ENCODE measurements around the gene ZMAT5.

Gene ZMAT5

GRCh38 chr22:29739346-29739875, 27.4 kb downstream of the ZMAT5 start:
- Histone ChIP-seq H3K27me3 (ENCODE audit: insufficient read depth, low read length) (no peaks in the 10 kb centered on the region), H3K4me1 (ENCODE audit: control insufficient read depth, insufficient read depth, low read length, unreplicated experiment) (no peaks in the 10 kb centered on the region), H3K4me3 (ENCODE audit: low read depth, low read length) (no peak overlapping the region), H3K36me3 (ENCODE audit: insufficient read depth, low read length) (no peaks in the 10 kb centered on the region), H2AFZ (ENCODE audit: low read length, unreplicated experiment) (no peak overlapping the region), H3K27ac (ENCODE audit: low read depth, low read length) (no peak overlapping the region), H3K79me2 (ENCODE audit: control insufficient read depth, insufficient read depth, low read length, unreplicated experiment) (no peaks in the 10 kb centered on the region)

- Histone ChIP-seq H3K4me3 (ENCODE audit: low read depth, low read length) (no peak overlapping the region), H2AFZ (ENCODE audit: low read length, unreplicated experiment) (no peak overlapping the region), H3K27ac (ENCODE audit: low read depth, low read length) (no peak overlapping the region), H3K36me3 (ENCODE audit: insufficient read depth, low read length) (no peaks in the 10 kb centered on the region), H3K27me3 (ENCODE audit: insufficient read depth, low read length) (no peaks in the 10 kb centered on the region), H3K4me1 (ENCODE audit: control insufficient read depth, insufficient read depth, low read length, unreplicated experiment) (no peaks in the 10 kb centered on the region), H3K79me2 (ENCODE audit: control insufficient read depth, insufficient read depth, low read length, unreplicated experiment) (no peaks in the 10 kb centered on the region)
Measured at GRCh38 chr22:29738118-29738815, 28.5 kb downstream of the ZMAT5 start.

GRCh38 chr22:29737251-29738117, 29.3 kb downstream of the ZMAT5 start:
- Histone ChIP-seq H2AFZ (ENCODE audit: low read length, unreplicated experiment) (no peak overlapping the region), H3K36me3 (ENCODE audit: insufficient read depth, low read length) (no peaks in the 10 kb centered on the region), H3K27ac (ENCODE audit: low read depth, low read length) (no peak overlapping the region), H3K27me3 (ENCODE audit: insufficient read depth, low read length) (no peaks in the 10 kb centered on the region), H3K4me3 (ENCODE audit: low read depth, low read length) (no peak overlapping the region), H3K4me1 (ENCODE audit: control insufficient read depth, insufficient read depth, low read length, unreplicated experiment) (no peaks in the 10 kb centered on the region), H3K79me2 (ENCODE audit: control insufficient read depth, insufficient read depth, low read length, unreplicated experiment) (no peaks in the 10 kb centered on the region)

- Histone ChIP-seq H3K4me1 (ENCODE audit: control insufficient read depth, insufficient read depth, low read length, unreplicated experiment) (no peaks in the 10 kb centered on the region), H2AFZ (ENCODE audit: low read length, unreplicated experiment) (no peak overlapping the region)
Measured at GRCh38 chr22:29735416-29735815, 31.4 kb downstream of the ZMAT5 start.

GRCh38 chr22:29734838-29735237, 32.0 kb downstream of the ZMAT5 start:
- H3K79me2 ChIP-seq (ENCODE audit: control insufficient read depth, insufficient read depth, low read length, unreplicated experiment), result no peaks in the 10 kb centered on the region
- no peak overlapping the region for H3K4me3 ChIP-seq (ENCODE audit: low read depth, low read length)
- H3K36me3 ChIP-seq (ENCODE audit: insufficient read depth, low read length), result no peaks in the 10 kb centered on the region

More at GRCh38 chr22:29735416-29735815, 31.4 kb downstream of the ZMAT5 start:
- no peaks in the 10 kb centered on the region for H3K36me3 ChIP-seq (ENCODE audit: insufficient read depth, low read length)
- H3K27ac ChIP-seq (ENCODE audit: low read depth, low read length), result no peak overlapping the region
- H3K4me3 ChIP-seq (ENCODE audit: low read depth, low read length), result no peak overlapping the region
- no peaks in the 10 kb centered on the region for H3K27me3 ChIP-seq (ENCODE audit: insufficient read depth, low read length)
- no peaks in the 10 kb centered on the region for H3K79me2 ChIP-seq (ENCODE audit: control insufficient read depth, insufficient read depth, low read length, unreplicated experiment)

GRCh38 chr22:29734406-29734805, 32.4 kb downstream of the ZMAT5 start:
- H3K27me3 ChIP-seq (ENCODE audit: insufficient read depth, low read length), result no peaks in the 10 kb centered on the region
- no peaks in the 10 kb centered on the region for H3K79me2 ChIP-seq (ENCODE audit: control insufficient read depth, insufficient read depth, low read length, unreplicated experiment)
- no peak overlapping the region for H3K27ac ChIP-seq (ENCODE audit: low read depth, low read length)
- H3K4me1 ChIP-seq (ENCODE audit: control insufficient read depth, insufficient read depth, low read length, unreplicated experiment), result no peaks in the 10 kb centered on the region
- H3K4me3 ChIP-seq (ENCODE audit: low read depth, low read length), result no peak overlapping the region
- H3K36me3 ChIP-seq (ENCODE audit: insufficient read depth, low read length), result no peaks in the 10 kb centered on the region
- no peak overlapping the region for H2AFZ ChIP-seq (ENCODE audit: low read length, unreplicated experiment)

More at GRCh38 chr22:29734838-29735237, 32.0 kb downstream of the ZMAT5 start:
- Histone ChIP-seq H3K27ac (ENCODE audit: low read depth, low read length) (no peak overlapping the region), H2AFZ (ENCODE audit: low read length, unreplicated experiment) (no peak overlapping the region), H3K27me3 (ENCODE audit: insufficient read depth, low read length) (no peaks in the 10 kb centered on the region), H3K4me1 (ENCODE audit: control insufficient read depth, insufficient read depth, low read length, unreplicated experiment) (no peaks in the 10 kb centered on the region)

GRCh38 chr22:29733362-29734201, 33.2 kb downstream of the ZMAT5 start:
- no peak overlapping the region for H2AFZ ChIP-seq (ENCODE audit: low read length, unreplicated experiment)
- H3K27me3 ChIP-seq (ENCODE audit: insufficient read depth, low read length), result no peaks in the 10 kb centered on the region
- H3K36me3 ChIP-seq (ENCODE audit: insufficient read depth, low read length), result no peaks in the 10 kb centered on the region
- H3K4me3 ChIP-seq (ENCODE audit: low read depth, low read length), result no peak overlapping the region
- H3K4me1 ChIP-seq (ENCODE audit: control insufficient read depth, insufficient read depth, low read length, unreplicated experiment), result no peaks in the 10 kb centered on the region
- H3K27ac ChIP-seq (ENCODE audit: low read depth, low read length), result no peak overlapping the region
- H3K79me2 ChIP-seq (ENCODE audit: control insufficient read depth, insufficient read depth, low read length, unreplicated experiment), result no peaks in the 10 kb centered on the region

- Histone ChIP-seq H3K79me2 (ENCODE audit: control insufficient read depth, insufficient read depth, low read length, unreplicated experiment) (no peaks in the 10 kb centered on the region), H3K4me3 (ENCODE audit: low read depth, low read length) (no peak overlapping the region), H3K36me3 (ENCODE audit: insufficient read depth, low read length) (no peaks in the 10 kb centered on the region), H3K27me3 (ENCODE audit: insufficient read depth, low read length) (no peaks in the 10 kb centered on the region), H2AFZ (ENCODE audit: low read length, unreplicated experiment) (no peak overlapping the region), H3K4me1 (ENCODE audit: control insufficient read depth, insufficient read depth, low read length, unreplicated experiment) (no peaks in the 10 kb centered on the region), H3K27ac (ENCODE audit: low read depth, low read length) (no peak overlapping the region)
Measured at GRCh38 chr22:29732883-29733282, 33.9 kb downstream of the ZMAT5 start.

GRCh38 chr22:29731058-29731850, 35.6 kb downstream of the ZMAT5 start:
- no peak overlapping the region for H3K4me3 ChIP-seq (ENCODE audit: low read depth, low read length)
- H3K27me3 ChIP-seq (ENCODE audit: insufficient read depth, low read length), result no peaks in the 10 kb centered on the region
- no peaks in the 10 kb centered on the region for H3K36me3 ChIP-seq (ENCODE audit: insufficient read depth, low read length)
- no peaks in the 10 kb centered on the region for H3K4me1 ChIP-seq (ENCODE audit: control insufficient read depth, insufficient read depth, low read length, unreplicated experiment)
- H2AFZ ChIP-seq (ENCODE audit: low read length, unreplicated experiment), result no peak overlapping the region
- H3K79me2 ChIP-seq (ENCODE audit: control insufficient read depth, insufficient read depth, low read length, unreplicated experiment), result no peaks in the 10 kb centered on the region
- no peak overlapping the region for H3K27ac ChIP-seq (ENCODE audit: low read depth, low read length)

- Histone ChIP-seq H3K36me3 (ENCODE audit: insufficient read depth, low read length) (no peaks in the 10 kb centered on the region), H3K4me3 (ENCODE audit: low read depth, low read length) (no peak overlapping the region), H3K27me3 (ENCODE audit: insufficient read depth, low read length) (no peaks in the 10 kb centered on the region)
Measured at GRCh38 chr22:29729161-29729560, 37.6 kb downstream of the ZMAT5 start.

More at GRCh38 chr22:29729161-29729560, 37.6 kb downstream of the ZMAT5 start:
- Histone ChIP-seq H3K27ac (ENCODE audit: low read depth, low read length) (no peak overlapping the region), H3K79me2 (ENCODE audit: control insufficient read depth, insufficient read depth, low read length, unreplicated experiment) (no peaks in the 10 kb centered on the region), H2AFZ (ENCODE audit: low read length, unreplicated experiment) (no peak overlapping the region), H3K4me1 (ENCODE audit: control insufficient read depth, insufficient read depth, low read length, unreplicated experiment) (no peaks in the 10 kb centered on the region)

Measured in ACC112 (cell line).